Tibial artery (tissue), 4 donors: Measurements from ENCODE around the gene KCNJ6.

Experiments used
- DNase-seq, 2 donors: peaks; one replicate each; pipeline ENCODE4 v3.0.0-alpha.2; 2019
- H3K27ac ChIP-seq, 2 donors: fragments of 200-600 bp; sonication (generic) in 1 of 2; 1 replicate in 1 of 2; 2 replicates in 1 of 2; pipeline ENCODE4 v1.5.1; 2018 to 2019; ENCODE audit warnings: mild to moderate bottlenecking in 1 of 2
- H3K27me3 ChIP-seq, 2 donors: fragments of 200-600 bp; sonication (generic) in 1 of 2; one replicate each; pipeline versions ENCODE4 v1.5.1 to v1.6.0; 2016 to 2019
- H3K36me3 ChIP-seq, 3 donors: fragments of 200-600 bp; sonication (generic) in 2 of 3; one replicate each; pipeline ENCODE4 v1.5.1; 2016 to 2019; ENCODE audit warnings: mild to moderate bottlenecking in 2 of 3
- H3K4me1 ChIP-seq, 4 donors: fragments of 200-600 bp; sonication (generic) in 2 of 4; 1 replicate in 3 of 4; 2 replicates in 1 of 4; pipeline ENCODE4 v1.5.1; 2016 to 2019
- H3K4me3 ChIP-seq, 2 donors: fragments of 200-600 bp; sonication (generic) in 1 of 2; 1 replicate in 1 of 2; 2 replicates in 1 of 2; pipeline ENCODE4 v1.5.1; 2018 to 2019; ENCODE audit warnings: mild to moderate bottlenecking in 2 of 2
- H3K9me3 ChIP-seq, 3 donors: fragments of 200-600 bp; sonication (generic) in 1 of 3; one replicate each; pipeline ENCODE4 v1.5.1; 2016 to 2019
- CTCF ChIP-seq, 2 experiments: fragments of 200-600 bp in 1 of 2; fragments of 450-650 bp in 1 of 2; IDR thresholded peaks; one replicate each; pipeline ENCODE4 v1.5.1; 2017 to 2019; ENCODE audit warnings: antibody characterized with exemption in 2 of 2, mild to moderate bottlenecking in 1 of 2, moderate library complexity in 1 of 2
- intact Hi-C: fragments of 100-400 bp; cut with DNase I; formaldehyde crosslinking; loops from one replicate; pipeline ENCODE4 v1.15.0; 2023; ENCODE audit warnings: low total_unique reads

Gene KCNJ6

DNA sequence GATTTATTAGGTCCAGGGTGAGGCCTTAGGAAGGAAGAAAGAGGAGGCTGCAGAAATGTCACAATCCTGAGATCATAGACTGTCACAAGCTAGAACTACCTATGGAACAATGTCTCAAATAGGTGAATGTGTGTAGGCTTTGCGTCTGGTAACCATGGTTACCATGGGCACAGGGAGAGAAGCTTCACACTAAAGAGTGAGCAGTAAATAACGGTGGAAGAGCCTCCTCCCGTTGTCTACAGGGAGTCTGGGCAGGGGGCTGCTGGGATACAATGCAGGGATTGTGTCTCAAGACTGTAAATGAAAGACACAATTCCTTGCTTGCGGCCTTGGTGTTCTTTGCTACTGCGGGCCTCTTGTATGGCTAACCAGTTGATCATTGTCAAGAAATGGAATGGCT, 28.2 kb upstream of the KCNJ6 start:
- no peak overlapping the region for H3K27ac ChIP-seq
- peaks cover 0 to 19% of the 10 kb centered on the region in 2 donors for H3K27me3 ChIP-seq
- no peak for DNase-seq
- no peak for TF ChIP-seq CTCF (IDR thresholded peaks at IDR 0.05)
- H3K9me3 ChIP-seq: no peaks in the 10 kb centered on the region
- no peaks in the 10 kb centered on the region for H3K4me1 ChIP-seq
- H3K4me3 ChIP-seq: no peak overlapping the region
- intact Hi-C loops: no loop called here
- H3K36me3 ChIP-seq: no peaks in the 10 kb centered on the region

DNA sequence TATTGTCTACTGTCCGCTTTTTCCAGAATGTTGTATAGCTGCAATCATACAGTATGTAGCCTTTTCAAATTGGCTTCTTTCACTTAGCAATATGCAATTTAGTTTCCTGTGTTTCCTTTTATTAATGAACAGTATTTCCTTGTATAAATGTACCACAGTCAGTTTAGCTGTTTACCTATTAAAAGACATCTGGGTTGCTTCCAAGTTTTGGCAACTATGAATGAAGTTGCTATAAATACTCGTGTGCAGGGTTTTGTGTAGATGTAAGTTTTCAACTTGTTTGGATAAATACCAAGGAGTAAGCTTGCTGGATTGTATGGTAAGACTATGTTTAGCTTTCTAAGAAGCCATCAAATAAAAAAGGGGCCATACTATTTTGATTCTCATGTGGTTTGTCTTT, 24.4 kb upstream of the KCNJ6 start:
- H3K4me1 ChIP-seq: no peaks in the 10 kb centered on the region
- H3K9me3 ChIP-seq: no peaks in the 10 kb centered on the region
- no peaks in the 10 kb centered on the region for H3K36me3 ChIP-seq
- TF ChIP-seq CTCF (IDR thresholded peaks at IDR 0.05): no peak
- H3K27me3 ChIP-seq: peaks cover 0 to 7% of the 10 kb centered on the region in 2 donors
- H3K27ac ChIP-seq: no peak overlapping the region
- DNase-seq: no peak
- intact Hi-C loops: no loop called here
- H3K4me3 ChIP-seq: no peak overlapping the region

DNA sequence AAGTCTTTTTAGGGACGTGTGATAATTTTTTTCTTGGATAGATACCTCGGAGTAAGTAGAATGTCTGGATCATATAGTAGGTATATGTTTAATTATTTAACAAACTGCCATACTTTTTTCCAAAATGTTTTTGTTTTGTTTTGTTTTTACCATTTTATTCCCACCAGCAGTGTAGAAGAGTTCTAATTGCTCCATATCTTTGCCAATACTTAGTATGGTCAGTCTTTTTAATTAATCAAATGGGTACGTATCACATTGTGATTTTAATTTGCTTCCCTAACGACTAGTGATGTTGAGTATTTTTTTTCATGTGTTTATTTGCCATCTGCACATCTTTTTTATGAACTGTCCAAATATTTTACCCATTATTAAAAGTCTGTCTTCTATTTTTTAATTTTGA, 23.6 kb upstream of the KCNJ6 start:
- intact Hi-C loops: no loop called here
- no peak for TF ChIP-seq CTCF (IDR thresholded peaks at IDR 0.05)
- DNase-seq: no peak
- H3K27ac ChIP-seq: no peak overlapping the region
- no peak overlapping the region for H3K4me3 ChIP-seq
- peaks cover 0 to 4% of the 10 kb centered on the region in 2 donors for H3K27me3 ChIP-seq
- H3K9me3 ChIP-seq: no peaks in the 10 kb centered on the region
- no peaks in the 10 kb centered on the region for H3K4me1 ChIP-seq
- H3K36me3 ChIP-seq: no peaks in the 10 kb centered on the region

DNA sequence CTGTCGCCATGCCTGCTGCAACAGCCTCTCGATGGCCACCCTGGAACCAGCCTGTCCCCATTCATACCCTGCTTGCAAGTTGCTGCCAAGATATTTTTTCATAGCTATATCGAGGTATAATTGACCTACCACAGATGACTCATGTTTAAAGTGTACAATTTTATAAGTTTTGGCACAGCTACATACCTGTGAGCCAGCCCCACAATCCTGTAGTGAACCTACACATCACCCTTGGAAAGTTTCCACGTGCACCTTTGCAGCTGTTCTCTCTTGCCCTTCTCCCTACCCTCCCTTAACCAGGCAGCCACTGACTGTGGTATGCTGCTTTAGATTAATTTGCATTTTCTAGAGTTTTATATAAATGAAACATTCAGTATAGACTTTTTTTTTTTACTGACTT, 23.0 kb upstream of the KCNJ6 start:
- Histone ChIP-seq H3K4me3 (no peak overlapping the region), H3K36me3 (no peaks in the 10 kb centered on the region), H3K9me3 (no peaks in the 10 kb centered on the region), H3K27me3 (no peaks in the 10 kb centered on the region), H3K27ac (no peak overlapping the region), H3K4me1 (no peaks in the 10 kb centered on the region)
- intact Hi-C loops: no loop called here
- no peak for TF ChIP-seq CTCF (IDR thresholded peaks at IDR 0.05)
- no peak for DNase-seq

DNA sequence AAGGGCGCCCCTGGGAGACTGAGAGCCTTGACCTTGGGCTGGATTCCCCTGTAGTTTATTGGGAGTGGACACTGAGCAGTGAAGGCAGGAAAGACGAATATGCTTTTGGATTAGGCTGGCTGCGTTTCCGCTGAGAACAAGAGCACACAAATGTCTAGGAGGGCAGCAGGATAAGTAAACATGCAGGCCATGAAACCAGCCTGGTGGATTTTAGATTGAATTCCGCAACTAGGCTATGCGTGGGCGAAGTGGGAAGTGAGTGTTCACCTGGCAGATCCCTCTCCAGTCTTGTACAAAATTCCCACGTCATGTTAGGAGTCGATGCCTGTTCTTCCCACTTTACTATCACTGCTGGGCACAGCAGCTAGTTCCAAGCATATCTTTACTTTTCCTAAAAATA, 21.4 kb upstream of the KCNJ6 start:
- Histone ChIP-seq H3K27ac (no peak overlapping the region), H3K36me3 (no peaks in the 10 kb centered on the region), H3K9me3 (peaks cover 0 to 10% (median 0%) of the 10 kb centered on the region in 3 donors), H3K4me3 (no peak overlapping the region), H3K4me1 (no peaks in the 10 kb centered on the region), H3K27me3 (no peaks in the 10 kb centered on the region)
- no peak for TF ChIP-seq CTCF (IDR thresholded peaks at IDR 0.05)
- intact Hi-C loops: no loop called here
- DNase-seq: no peak
